IPS DF 19.7 (cell line): ENCODE data around the gene PLPPR4.
"Not testable (repeated sequence)": the region's sequence is repeated elsewhere in the genome, so short reads cannot be mapped to it uniquely, and the experiment has no call there.

Experiments
- DNase-seq: peaks from one replicate; pipeline ENCODE4 v3.0.0-alpha.2; 2013; ENCODE audit warnings: low read depth, low spot score

Gene PLPPR4

GRCh38 chr1:99264201-99265021 lies at the start of gene PLPPR4:
PLPPR4 (plus strand) TSS chr1:99264492; CDS start chr1:99264594, 102 bp downstream.
- DNase-seq = no peak

GRCh38 chr1:99216956-99217355 lies 47.3 kb upstream of the PLPPR4 start:
- DNase-seq = no peak

- no peak for DNase-seq
Measured at GRCh38 chr1:99217599-99217998, 46.7 kb upstream of the PLPPR4 start.

GRCh38 chr1:99218572-99218971 lies 45.7 kb upstream of the PLPPR4 start:
- DNase-seq = no peak

GRCh38 chr1:99218999-99219398 lies 45.3 kb upstream of the PLPPR4 start:
- DNase-seq = no peak

GRCh38 chr1:99227056-99227897 lies 37.0 kb upstream of the PLPPR4 start:
- no peak for DNase-seq

- no peak for DNase-seq
Measured at GRCh38 chr1:99228153-99228552, 36.1 kb upstream of the PLPPR4 start.

- DNase-seq = no peak
Measured at GRCh38 chr1:99229122-99229521, 35.2 kb upstream of the PLPPR4 start.

GRCh38 chr1:99230695-99231094 lies 33.6 kb upstream of the PLPPR4 start:
- DNase-seq = no peak

- DNase-seq = no peak
Measured at GRCh38 chr1:99232172-99232571, 32.1 kb upstream of the PLPPR4 start.

GRCh38 chr1:99233446-99233845 lies 30.8 kb upstream of the PLPPR4 start:
- no peak for DNase-seq

- no peak for DNase-seq
Measured at GRCh38 chr1:99236756-99237155, 27.5 kb upstream of the PLPPR4 start.

- no peak for DNase-seq
Measured at GRCh38 chr1:99239690-99240089, 24.6 kb upstream of the PLPPR4 start.

GRCh38 chr1:99240621-99241020 lies 23.7 kb upstream of the PLPPR4 start:
- DNase-seq = no peak

GRCh38 chr1:99246152-99246551 lies 18.1 kb upstream of the PLPPR4 start:
- no peak for DNase-seq

GRCh38 chr1:99247199-99247598 lies 17.1 kb upstream of the PLPPR4 start:
- DNase-seq = no peak

- DNase-seq = no peak
Measured at GRCh38 chr1:99250728-99251127, 13.6 kb upstream of the PLPPR4 start.

GRCh38 chr1:99251308-99251707 lies 13.0 kb upstream of the PLPPR4 start:
- DNase-seq = no peak

GRCh38 chr1:99252630-99253029 lies 11.7 kb upstream of the PLPPR4 start:
- no peak for DNase-seq

- DNase-seq = not testable (repeated sequence)
Measured at GRCh38 chr1:99260402-99260801, 3.9 kb upstream of the PLPPR4 start.

- DNase-seq = no peak
Measured at GRCh38 chr1:99265124-99265523, 832 bp downstream of the PLPPR4 start.

- no peak for DNase-seq
Measured at GRCh38 chr1:99266726-99267125, 2.4 kb downstream of the PLPPR4 start.

GRCh38 chr1:99268021-99268420 lies 3.7 kb downstream of the PLPPR4 start:
- no peak for DNase-seq
